ENCODE measurements around the gene FBXO41. TPM values are rescaled to one million over a fixed set of nuclear protein-coding genes. Genes with fewer than 3 reads are reported as not detected.

The FBXO41 gene
- total RNA-seq, 1 experiment from 2014 or later, result 34.9 TPM

DNA sequence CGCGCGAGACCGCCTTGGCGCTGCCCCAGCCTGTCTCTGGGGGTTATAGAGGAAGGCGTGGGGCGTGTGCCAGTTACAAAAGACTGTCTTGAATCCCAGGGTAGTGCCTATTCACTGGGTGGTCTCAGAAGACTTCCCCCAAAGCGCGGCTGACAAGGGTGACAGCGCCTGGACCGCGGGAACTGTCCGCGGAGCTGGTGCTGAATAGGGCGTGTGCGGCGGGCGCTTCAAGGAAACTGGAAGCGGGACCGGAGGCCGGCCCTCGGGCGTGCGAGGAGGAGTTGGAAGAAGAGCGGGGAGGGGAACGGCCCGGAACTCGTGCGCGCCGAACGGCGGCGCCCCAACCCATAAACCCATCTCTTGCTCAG is 6.8 kb upstream of the FBXO41 start:
- Histone ChIP-seq H3K9me3 (ENCODE audit: control insufficient read depth in 1 of 2, insufficient read depth in 1 of 2, low read depth in 1 of 2, low read length in 2 of 2) (no peaks in the 10 kb centered on the region), H3K27me3 (ENCODE audit: insufficient read depth, low read length) (peaks cover 11% of the 10 kb centered on the region; the same call in 1 of the 2 replicates), H2AFZ (ENCODE audit: low read depth, low read length, poor library complexity, severe bottlenecking) (no peak overlapping the region), H3K4me1 (ENCODE audit: control insufficient read depth in 1 of 2, insufficient read depth in 2 of 2, low read length in 2 of 2) (peaks cover 9 to 22% of the 10 kb centered on the region in 2 experiments; a peak in 3 of 4 replicates), H3K79me2 (ENCODE audit: insufficient read depth, low read length) (no peaks in the 10 kb centered on the region), H3K9me2 (ENCODE audit: insufficient read depth) (no peaks in the 10 kb centered on the region), H3K4me2 (ENCODE audit: low read length) (no peak overlapping the region), H3K27ac (ENCODE audit: low read depth, low read length) (no peak overlapping the region), H3K36me3 (ENCODE audit: control insufficient read depth in 1 of 2, insufficient read depth in 2 of 2, low read length in 2 of 2) (no peaks in the 10 kb centered on the region), H3K9ac (ENCODE audit: low read length) (no peak overlapping the region), H4K20me1 (ENCODE audit: insufficient read depth) (no peaks in the 10 kb centered on the region), H3K4me3 (replicated peaks in 1 of 2; ENCODE audit: low read depth in 1 of 2, low read length in 2 of 2) (no peak overlapping the region)
- TF ChIP-seq REST (IDR thresholded peaks at IDR 0.05; ENCODE audit: low read depth), result peak; percentile 59; the same call in 1 of the 2 replicates
- TF ChIP-seq, protein P1, sequence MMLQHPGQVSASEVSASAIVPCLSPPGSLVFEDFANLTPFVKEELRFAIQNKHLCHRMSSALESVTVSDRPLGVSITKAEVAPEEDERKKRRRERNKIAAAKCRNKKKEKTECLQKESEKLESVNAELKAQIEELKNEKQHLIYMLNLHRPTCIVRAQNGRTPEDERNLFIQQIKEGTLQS (IDR thresholded peaks at IDR 0.05), result no peak
- DNase-seq (ENCODE audit: low read depth, low spot score), result no peak
- BruUV-seq (replicated peaks), result no TSS peak
- POLR2A ChIA-PET, result no interaction called here
- RAD21 ChIA-PET (ENCODE audit: low non-redundant PET in 1 of 2, low total read pairs in 2 of 2, uncharacterized antibody in 2 of 2, unreplicated experiment in 2 of 2), result no interaction called here
- CTCF ChIA-PET, result interaction anchor here (3.4 kb wide), 1 partner anchor 69 kb away, joined by 13 read pairs; no protein-coding TSS in a partner anchor
- no peak for ATAC-seq
- intact Hi-C loops (cut with micrococcal nuclease), result no loop called here

GRCh38 chr2:73290049-73290839 is 6.0 kb upstream of the FBXO41 start:
- Histone ChIP-seq H3K9me3 (ENCODE audit: control insufficient read depth in 1 of 2, insufficient read depth in 1 of 2, low read depth in 1 of 2, low read length in 2 of 2) (no peaks in the 10 kb centered on the region), H3K4me2 (ENCODE audit: low read length) (no peak overlapping the region), H3K4me1 (ENCODE audit: control insufficient read depth in 1 of 2, insufficient read depth in 2 of 2, low read length in 2 of 2) (peaks cover 7 to 21% of the 10 kb centered on the region in 2 experiments), H3K9me2 (ENCODE audit: insufficient read depth) (no peaks in the 10 kb centered on the region), H3K36me3 (ENCODE audit: control insufficient read depth in 1 of 2, insufficient read depth in 2 of 2, low read length in 2 of 2) (no peaks in the 10 kb centered on the region), H4K20me1 (ENCODE audit: insufficient read depth) (no peaks in the 10 kb centered on the region), H2AFZ (ENCODE audit: low read depth, low read length, poor library complexity, severe bottlenecking) (no peak overlapping the region), H3K27ac (ENCODE audit: low read depth, low read length) (no peak overlapping the region), H3K4me3 (replicated peaks in 1 of 2; ENCODE audit: low read depth in 1 of 2, low read length in 2 of 2) (no peak overlapping the region), H3K27me3 (ENCODE audit: insufficient read depth, low read length) (peaks cover 3% of the 10 kb centered on the region; the same call in 1 of the 2 replicates), H3K9ac (ENCODE audit: low read length) (no peak overlapping the region), H3K79me2 (ENCODE audit: insufficient read depth, low read length) (no peaks in the 10 kb centered on the region)
- no peak for DNase-seq (ENCODE audit: low read depth, low spot score)
- ChIA-PET RAD21 (ENCODE audit: low non-redundant PET in 1 of 2, low total read pairs in 2 of 2, uncharacterized antibody in 2 of 2, unreplicated experiment in 2 of 2) (no interaction called here), CTCF (interaction anchor here (0.6 to 3.4 kb wide), 11 partner anchors 13 to 113 kb away, joined by 3 to 13 read pairs (median 3); partner anchors contain the start of genes ALMS1 and PRADC1), POLR2A (interaction anchor here (1.2 kb wide), 1 partner anchor 21 kb away, joined by 8 read pairs; no protein-coding TSS in a partner anchor)
- peak; percentile 64 for ATAC-seq
- BruUV-seq (replicated peaks), result no TSS peak
- intact Hi-C loops (cut with micrococcal nuclease), result no loop called here
- no peak for TF ChIP-seq JUND (IDR thresholded peaks at IDR 0.05)
- TF ChIP-seq CBX3 (IDR thresholded peaks at IDR 0.05; ENCODE audit: low read depth), result no peak
- peak; percentile 38 for TF ChIP-seq TCF7L2 (IDR thresholded peaks at IDR 0.05; ENCODE audit: borderline replicate concordance, extremely low read depth, insufficient read depth, insufficient read length)
- no peak for TF ChIP-seq EZH2phosphoT487 (IDR thresholded peaks at IDR 0.05; ENCODE audit: borderline replicate concordance)
- TF ChIP-seq ZBTB33 (IDR thresholded peaks at IDR 0.05; ENCODE audit: extremely low read depth, insufficient replicate concordance, low read length), result no peak
- TF ChIP-seq EGR1 (IDR thresholded peaks at IDR 0.05; ENCODE audit: low read depth), result no peak
- TF ChIP-seq ZNF274 (IDR thresholded peaks at IDR 0.05; ENCODE audit: low read depth, low read length), result no peak
- TF ChIP-seq SP1 (IDR thresholded peaks at IDR 0.05; ENCODE audit: low read depth), result no peak
- TF ChIP-seq, protein P1 (IDR thresholded peaks at IDR 0.05), result no peak
- no peak for TF ChIP-seq EZH2 (IDR thresholded peaks at IDR 0.05)
- no peak for TF ChIP-seq YY1 (IDR thresholded peaks at IDR 0.05; ENCODE audit: extremely low read depth, insufficient replicate concordance, low read depth, low read length)
